Adrenal gland (tissue), 5 donors: ENCODE data around the gene TUBA4B.

Experiments
- CTCF ChIP-seq, 6 experiments: fragments of 450-650 bp in 4 of 6; fragments of 200-600 bp in 2 of 6; sonication (generic) in 1 of 6; IDR thresholded peaks; 1 replicate in 5 of 6; 2 replicates in 1 of 6; pipeline versions ENCODE4 v1.5.1 to v1.8.0; 2016 to 2021; ENCODE audit warnings: antibody characterized with exemption in 6 of 6, mild to moderate bottlenecking in 2 of 6, moderate library complexity in 1 of 6
- POLR2A ChIP-seq, 2 donors: fragments of 450-650 bp; IDR thresholded peaks; one replicate each; pipeline ENCODE4 v1.6.1; 2017; ENCODE audit warnings: antibody characterized with exemption in 2 of 2, mild to moderate bottlenecking in 2 of 2, moderate library complexity in 1 of 2
- donor health status: DM: no; HTN: no; CAD: no.

- no peak for TF ChIP-seq POLR2A (IDR thresholded peaks at IDR 0.05)
- TF ChIP-seq CTCF (IDR thresholded peaks at IDR 0.05) = no peak
Measured at GRCh38 chr2:219292616-219293015, 39.6 kb downstream of the TUBA4B start.
